Panc1 (cell line): ENCODE measurements around the gene GAL. TPM values are rescaled to one million over a fixed set of nuclear protein-coding genes. Genes with fewer than 3 reads are reported as not detected.

Experiments used
- ATAC-seq: fragments of 200-7000 bp; cut with Tn5 transposase; 2 replicates; pipeline ENCODE4 v1.9.1; 2020; ENCODE audit warnings: mild to moderate bottlenecking, moderate library complexity
- BruUV-seq: library from RNA; stranded (reverse); fragments of 400-500 nt; replicated peaks from 2 replicates; lab custom pipeline; 2021; lab: Mats Ljungman, UMichigan
- CTCF ChIA-PET: fragments of 300-600 bp; sonication (Branson Sonifier 250); formaldehyde crosslinking; loops from one replicate; lab custom pipeline; 2022; ENCODE audit warnings: antibody characterized with exemption; lab: Charles Lee
- POLR2A ChIA-PET: fragments of 300-600 bp; sonication (Branson Sonifier 250); formaldehyde crosslinking; loops from one replicate; lab custom pipeline; 2022; ENCODE audit warnings: antibody characterized with exemption; lab: Charles Lee
- DNase-seq: peaks from one replicate; pipeline ENCODE4 v3.0.0-alpha.2; 2010; ENCODE audit warnings: low read depth, low spot score
- H3K27ac ChIP-seq: 2 replicates; pipeline ENCODE4 v1.5.1; 2011; ENCODE audit warnings: mild to moderate bottlenecking, low read length, inconsistent platforms
- H3K27me3 ChIP-seq: fragments of 200-500 bp; sonication (Bioruptor generic); 2 replicates; pipeline ENCODE4 v1.6.0; 2014; ENCODE audit warnings: low read length, inconsistent platforms; ENCODE audit not compliant: control insufficient read depth, insufficient read depth
- H3K36me3 ChIP-seq: fragments of 200-500 bp; sonication (Bioruptor generic); 2 replicates; pipeline ENCODE4 v1.5.1; 2014; ENCODE audit warnings: inconsistent platforms, mild to moderate bottlenecking, low read length, moderate library complexity; ENCODE audit not compliant: control insufficient read depth, insufficient read depth
- H3K4me1 ChIP-seq: 2 replicates; pipeline ENCODE4 v1.5.1; 2011; ENCODE audit warnings: inconsistent platforms, mild to moderate bottlenecking, low read length, moderate library complexity; ENCODE audit not compliant: control insufficient read depth, insufficient read depth
- H3K4me3 ChIP-seq, 2 experiments: 2 replicates each; pipeline ENCODE4 v1.5.1; 2011 to 2012; ENCODE audit warnings: low read depth in 2 of 2, low read length in 2 of 2, mild to moderate bottlenecking in 2 of 2, inconsistent platforms in 1 of 2, moderate library complexity in 1 of 2
- H3K9me3 ChIP-seq: fragments of 200-500 bp; sonication (Bioruptor generic); 2 replicates; pipeline ENCODE4 v1.5.1; 2014; ENCODE audit warnings: low read depth, mild to moderate bottlenecking, inconsistent platforms, low read length, moderate library complexity; ENCODE audit not compliant: control insufficient read depth, insufficient read depth
- POLR2AphosphoS5 ChIP-seq: IDR thresholded peaks from 2 replicates; pipeline ENCODE4 v1.6.1; 2012; ENCODE audit warnings: mild to moderate bottlenecking, low read depth, low read length, moderate library complexity
- REST ChIP-seq, 2 experiments: IDR thresholded peaks; 2 replicates each; pipeline ENCODE4 v1.6.1; 2011 to 2012; ENCODE audit warnings: low read depth in 2 of 2, control low read depth in 1 of 2, low read length in 1 of 2, mild to moderate bottlenecking in 1 of 2, moderate library complexity in 1 of 2; ENCODE audit not compliant: insufficient read depth in 1 of 2
- SIN3A ChIP-seq: IDR thresholded peaks from 2 replicates; pipeline ENCODE4 v1.6.1; 2012; ENCODE audit warnings: low read depth, mild to moderate bottlenecking, low read length, moderate library complexity, borderline replicate concordance; ENCODE audit not compliant: insufficient read depth
- TCF7L2 ChIP-seq: IDR thresholded peaks from 2 replicates; pipeline ENCODE4 v1.6.1; 2011; ENCODE audit warnings: mild to moderate bottlenecking, low read depth, low read length, inconsistent platforms
- in situ Hi-C: cut with HindIII; loops from 2 replicates; pipeline ENCODE4 v1.10.0; 2016; ENCODE audit warnings: low sequenced_read_pairs, low pct_unique_long_range_greater_than_20kb
- intact Hi-C: fragments of 100-400 bp; cut with micrococcal nuclease; formaldehyde crosslinking; loops from one replicate; pipeline ENCODE4 v1.10.0; 2022; ENCODE audit not compliant: unreplicated experiment
- total RNA-seq: library from RNA; stranded (reverse); gene quantifications from one replicate; pipeline ENCODE4 v1.2.1, GENCODE V29; 2021; ENCODE audit not compliant: unreplicated experiment
- TF ChIP-seq, protein P1 (sequence below): fragments of 450-650 bp; IDR thresholded peaks from 2 replicates; pipeline ENCODE4 v1.5.1; 2017; ENCODE audit warnings: mild to moderate bottlenecking

The GAL gene
- total RNA-seq, 1 experiment from 2014 or later = 16.5 TPM

GRCh38 chr11:68661697-68662603 lies 22.4 kb upstream of the GAL start:
- no TSS peak for BruUV-seq
- DNase-seq (no peak), ATAC-seq (no peak)
- 0 out of 2 replicates have a peak, but pooled peaks cover 2% of the 10 kb centered on the region for H3K4me1 ChIP-seq
- H3K9me3 ChIP-seq = no peaks in the 10 kb centered on the region
- TF ChIP-seq POLR2AphosphoS5 (no peak), SIN3A (no peak), REST (IDR thresholded peaks at IDR 0.05; ENCODE audit: insufficient read depth in 1 of 2, low read depth in 2 of 2, low read length in 1 of 2) (no peak), TCF7L2 (no peak)
- TF ChIP-seq, protein P1, sequence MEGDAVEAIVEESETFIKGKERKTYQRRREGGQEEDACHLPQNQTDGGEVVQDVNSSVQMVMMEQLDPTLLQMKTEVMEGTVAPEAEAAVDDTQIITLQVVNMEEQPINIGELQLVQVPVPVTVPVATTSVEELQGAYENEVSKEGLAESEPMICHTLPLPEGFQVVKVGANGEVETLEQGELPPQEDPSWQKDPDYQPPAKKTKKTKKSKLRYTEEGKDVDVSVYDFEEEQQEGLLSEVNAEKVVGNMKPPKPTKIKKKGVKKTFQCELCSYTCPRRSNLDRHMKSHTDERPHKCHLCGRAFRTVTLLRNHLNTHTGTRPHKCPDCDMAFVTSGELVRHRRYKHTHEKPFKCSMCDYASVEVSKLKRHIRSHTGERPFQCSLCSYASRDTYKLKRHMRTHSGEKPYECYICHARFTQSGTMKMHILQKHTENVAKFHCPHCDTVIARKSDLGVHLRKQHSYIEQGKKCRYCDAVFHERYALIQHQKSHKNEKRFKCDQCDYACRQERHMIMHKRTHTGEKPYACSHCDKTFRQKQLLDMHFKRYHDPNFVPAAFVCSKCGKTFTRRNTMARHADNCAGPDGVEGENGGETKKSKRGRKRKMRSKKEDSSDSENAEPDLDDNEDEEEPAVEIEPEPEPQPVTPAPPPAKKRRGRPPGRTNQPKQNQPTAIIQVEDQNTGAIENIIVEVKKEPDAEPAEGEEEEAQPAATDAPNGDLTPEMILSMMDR = no peak
- no peaks in the 10 kb centered on the region; the same call in 1 of the 2 replicates for H3K36me3 ChIP-seq
- intact Hi-C loops = no loop called here
- no peak overlapping the region for H3K27ac ChIP-seq
- ChIA-PET CTCF (no interaction called here), POLR2A (interaction anchor here (0.6 kb wide), 1 partner anchor 968 kb away, joined by 10 read pairs; no protein-coding TSS in a partner anchor)
- H3K27me3 ChIP-seq = no peaks in the 10 kb centered on the region
- H3K4me3 ChIP-seq = no peak overlapping the region
- in situ Hi-C loops = no loop called here

DNA sequence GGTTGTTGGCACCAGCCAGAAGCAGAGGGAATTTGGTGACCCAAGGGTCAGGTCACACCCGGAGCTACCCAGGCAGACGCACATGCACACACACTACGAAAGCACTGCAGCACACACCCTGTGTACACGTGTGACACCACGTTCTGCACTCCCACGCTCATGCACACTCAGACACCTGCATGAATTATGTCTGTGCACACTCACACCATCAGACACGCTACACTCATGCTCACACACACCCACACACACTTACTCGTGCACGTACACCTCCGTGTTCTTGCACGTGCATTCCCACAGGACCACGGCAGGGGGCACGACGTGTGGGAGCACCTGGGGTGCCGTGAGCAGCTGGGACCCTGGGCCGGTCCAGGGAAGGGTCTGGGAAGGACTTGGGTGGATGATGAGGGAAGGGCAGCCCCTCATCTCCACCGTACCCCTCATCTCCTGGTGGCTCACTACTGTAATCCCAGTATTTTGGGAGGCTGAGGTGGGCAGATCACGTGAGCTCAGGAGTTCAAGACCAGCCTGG lies 20.8 kb upstream of the GAL start:
- in situ Hi-C loops = no loop called here
- Histone ChIP-seq H3K36me3 (no peaks in the 10 kb centered on the region; the same call in 1 of the 2 replicates), H3K9me3 (no peaks in the 10 kb centered on the region), H3K27ac (no peak overlapping the region), H3K4me1 (0 out of 2 replicates have a peak, but pooled peaks cover 2% of the 10 kb centered on the region), H3K4me3 (no peak overlapping the region), H3K27me3 (no peaks in the 10 kb centered on the region)
- ChIA-PET CTCF (no interaction called here), POLR2A (no interaction called here)
- intact Hi-C loops = no loop called here
- no peak for TF ChIP-seq POLR2AphosphoS5
- TF ChIP-seq REST (IDR thresholded peaks at IDR 0.05; ENCODE audit: insufficient read depth in 1 of 2, low read depth in 2 of 2, low read length in 1 of 2) = no peak
- no peak for TF ChIP-seq SIN3A
- TF ChIP-seq TCF7L2 = no peak
- DNase-seq (no peak), ATAC-seq (no peak)
- BruUV-seq = no TSS peak
